8988T (cell line): ENCODE measurements around the gene RAB11A.

Source experiments
- DNase-seq: peaks from one replicate; pipeline ENCODE4 v3.0.0; 2011

RAB11A gene

DNA sequence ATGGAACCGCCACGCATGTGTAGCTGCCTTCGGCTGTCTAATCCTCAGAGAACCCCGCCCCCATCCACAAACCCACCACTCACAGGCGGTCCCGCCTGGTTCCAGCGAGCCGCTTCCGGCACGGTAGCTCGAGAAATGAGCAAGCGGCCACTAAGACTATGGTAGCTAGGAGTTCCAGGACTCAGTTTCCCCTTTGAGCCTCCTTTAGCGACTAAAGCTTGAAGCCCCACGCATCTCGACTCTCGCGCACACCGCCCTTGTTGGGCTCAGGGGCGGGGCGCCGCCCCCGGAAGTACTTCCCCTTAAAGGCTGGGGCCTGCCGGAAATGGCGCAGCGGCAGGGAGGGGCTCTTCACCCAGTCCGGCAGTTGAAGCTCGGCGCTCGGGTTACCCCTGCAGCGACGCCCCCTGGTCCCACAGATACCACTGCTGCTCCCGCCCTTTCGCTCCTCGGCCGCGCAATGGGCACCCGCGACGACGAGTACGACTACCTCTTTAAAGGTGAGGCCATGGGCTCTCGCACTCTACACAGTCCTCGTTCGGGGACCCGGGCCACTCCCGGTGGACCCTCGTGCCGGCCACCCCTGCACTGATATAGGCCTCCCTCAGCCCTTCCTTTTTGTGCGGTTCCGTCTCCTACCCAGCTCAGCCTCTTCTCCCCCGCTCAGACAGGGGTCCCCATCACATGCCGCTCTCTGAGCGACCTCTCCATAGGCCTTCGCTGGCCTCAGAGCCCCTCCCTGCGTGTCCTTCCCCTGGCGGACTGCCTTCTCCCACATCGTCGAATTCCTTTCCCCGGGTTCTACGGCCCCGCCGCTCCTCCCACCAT, at the start of gene RAB11A:
RAB11A (plus strand) TSS at position 366 of the 828 bp plus-strand sequence; CDS start at position 461, 95 bp downstream.
- DNase-seq: peak; percentile 55

DNA sequence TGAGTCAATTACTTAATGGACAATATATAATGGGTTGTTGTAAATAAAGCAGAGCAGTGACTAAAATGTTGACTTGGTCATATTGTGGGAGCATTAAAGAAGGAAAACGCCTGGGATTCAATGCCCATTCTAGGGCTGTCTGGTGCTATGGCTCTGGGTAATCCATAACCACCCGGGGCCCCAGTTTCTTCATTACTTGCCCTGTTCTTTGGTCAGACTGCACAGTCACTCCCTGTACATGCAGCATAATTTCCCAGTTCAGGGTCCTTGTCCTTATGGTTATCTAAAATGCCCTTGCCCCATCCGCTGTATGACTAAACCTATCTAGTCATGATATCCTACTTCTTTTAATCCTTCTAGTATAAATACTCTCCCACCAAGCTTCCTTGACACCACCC, 49.7 kb upstream of the RAB11A start:
- no peak for DNase-seq

DNA sequence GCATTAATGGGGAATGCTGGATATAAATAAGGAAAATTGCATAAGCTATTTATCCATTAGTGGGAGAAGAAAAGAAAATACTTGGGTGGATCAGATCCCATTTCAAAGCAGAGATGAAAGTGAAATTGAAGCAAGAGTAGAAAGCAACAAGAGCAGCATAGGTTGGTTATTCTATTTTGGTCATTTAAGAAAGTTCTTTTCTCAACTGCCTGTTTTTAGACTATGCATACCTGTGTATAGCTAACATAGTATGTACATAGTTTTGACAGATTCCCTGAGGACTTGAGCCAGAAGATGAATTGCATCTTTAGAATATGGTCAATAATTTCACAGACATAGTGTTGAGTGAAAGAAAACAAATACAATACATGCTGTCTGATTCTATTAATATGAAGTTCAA, 48.2 kb upstream of the RAB11A start:
- no peak for DNase-seq

- no peak for DNase-seq
These were observed 47.0 kb upstream of the RAB11A start for GRCh38 chr15:65822316-65822715.

GRCh38 chr15:65824031-65824743, 45.1 kb upstream of the RAB11A start:
- DNase-seq: no peak

DNA sequence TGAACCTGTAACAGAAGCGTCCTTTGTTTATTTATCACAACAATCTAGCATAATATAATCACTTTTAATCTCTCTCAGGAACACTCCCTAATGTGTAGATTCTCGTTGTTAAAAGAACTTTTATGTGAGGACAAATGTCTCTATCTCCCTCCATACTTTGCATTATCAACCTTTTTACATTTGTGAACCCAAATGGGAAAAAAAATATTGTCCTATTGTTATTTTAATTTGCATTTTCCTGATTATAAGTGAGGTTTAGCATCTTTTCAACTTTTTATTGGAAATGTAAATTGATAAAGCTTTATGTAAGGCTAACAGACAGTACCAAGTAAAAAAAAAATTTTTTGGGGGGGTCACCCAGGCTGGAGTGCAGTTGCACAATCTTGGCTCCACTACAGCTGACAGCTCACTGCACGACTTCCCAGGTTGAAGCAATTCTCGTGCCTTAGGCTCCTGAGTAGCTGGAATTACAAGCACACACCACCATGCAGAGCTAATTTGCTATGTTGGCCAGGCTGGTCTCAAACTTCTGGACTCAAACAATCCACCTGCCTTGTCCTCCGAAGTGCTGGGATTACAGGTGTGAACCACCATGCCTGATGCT, 44.2 kb upstream of the RAB11A start:
- no peak for DNase-seq

DNA sequence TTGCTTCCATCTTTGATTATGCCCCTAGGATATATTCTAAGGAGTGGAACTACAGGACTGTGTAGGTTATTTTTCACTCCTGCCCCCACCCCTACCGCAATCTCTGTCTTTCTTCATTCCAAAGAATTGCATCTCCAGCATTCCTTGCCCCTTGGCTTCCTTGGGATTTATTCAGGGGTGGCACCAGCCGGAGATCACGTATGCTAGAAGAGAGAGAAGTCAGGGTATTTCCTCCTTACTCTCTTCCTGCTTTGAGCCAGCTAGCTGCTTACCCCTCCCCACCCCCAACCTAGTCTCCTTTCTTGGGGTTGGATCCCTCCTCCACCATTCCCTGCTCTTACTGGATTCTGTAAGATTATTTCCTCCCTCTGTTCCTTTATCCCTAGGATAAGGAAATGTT, 42.2 kb upstream of the RAB11A start:
- DNase-seq: no peak

DNA sequence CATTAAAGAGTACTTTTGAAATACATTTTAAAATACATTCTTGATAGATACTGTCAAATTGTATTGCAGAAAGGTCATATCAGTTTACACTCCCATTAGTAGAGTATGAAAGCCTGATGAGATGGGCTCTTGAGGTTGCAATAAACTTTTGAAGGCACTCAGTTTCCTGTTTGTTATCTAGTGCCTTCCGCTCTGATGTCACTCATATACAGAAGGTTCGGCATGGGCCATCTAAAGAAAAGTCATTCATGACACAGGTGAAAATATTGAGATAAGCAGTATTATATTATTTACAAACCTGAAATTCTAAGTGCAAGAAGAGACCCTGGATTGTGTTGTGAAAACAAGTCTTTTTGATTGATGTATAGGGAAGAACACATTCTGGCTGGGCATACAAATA, 40.7 kb upstream of the RAB11A start:
- no peak for DNase-seq

GRCh38 chr15:65829130-65829764, 40.0 kb upstream of the RAB11A start:
- DNase-seq: peak; percentile 18

- peak; percentile 15 for DNase-seq
These were observed 36.5 kb upstream of the RAB11A start for GRCh38 chr15:65832549-65833364.

DNA sequence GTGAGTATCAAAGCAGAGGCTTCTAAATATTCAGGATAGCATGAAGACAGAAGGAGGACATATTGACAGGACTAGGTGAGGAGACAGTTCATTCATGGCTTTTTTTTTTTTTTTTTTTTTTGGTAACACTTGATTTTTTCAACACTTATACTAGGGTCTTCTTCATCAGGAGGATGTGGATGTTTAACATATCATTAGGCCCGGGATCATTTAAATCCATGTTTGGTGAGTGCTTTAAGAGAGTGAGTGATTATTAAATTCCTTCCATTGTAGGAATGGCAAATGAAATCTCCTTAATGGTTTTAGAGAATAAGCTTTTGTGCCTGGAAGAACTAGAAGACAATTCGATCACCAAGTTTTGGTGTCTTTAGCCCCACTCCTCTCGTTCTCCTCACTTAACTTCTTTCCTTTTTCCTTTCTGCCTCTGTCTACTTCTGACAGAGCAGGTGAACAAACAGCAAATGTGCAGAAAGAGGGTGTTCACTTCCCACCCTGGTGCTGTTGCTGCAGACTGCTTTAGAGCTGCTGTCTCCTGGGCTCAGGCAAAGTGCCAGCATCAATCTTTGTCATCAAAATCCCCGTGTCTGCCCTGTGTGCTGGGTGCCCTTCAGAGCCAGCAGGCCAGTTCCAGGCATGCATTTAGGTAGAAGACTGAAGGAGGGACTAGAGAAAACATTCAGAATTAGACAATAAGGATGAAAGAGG, 35.6 kb upstream of the RAB11A start:
- no peak for DNase-seq

DNA sequence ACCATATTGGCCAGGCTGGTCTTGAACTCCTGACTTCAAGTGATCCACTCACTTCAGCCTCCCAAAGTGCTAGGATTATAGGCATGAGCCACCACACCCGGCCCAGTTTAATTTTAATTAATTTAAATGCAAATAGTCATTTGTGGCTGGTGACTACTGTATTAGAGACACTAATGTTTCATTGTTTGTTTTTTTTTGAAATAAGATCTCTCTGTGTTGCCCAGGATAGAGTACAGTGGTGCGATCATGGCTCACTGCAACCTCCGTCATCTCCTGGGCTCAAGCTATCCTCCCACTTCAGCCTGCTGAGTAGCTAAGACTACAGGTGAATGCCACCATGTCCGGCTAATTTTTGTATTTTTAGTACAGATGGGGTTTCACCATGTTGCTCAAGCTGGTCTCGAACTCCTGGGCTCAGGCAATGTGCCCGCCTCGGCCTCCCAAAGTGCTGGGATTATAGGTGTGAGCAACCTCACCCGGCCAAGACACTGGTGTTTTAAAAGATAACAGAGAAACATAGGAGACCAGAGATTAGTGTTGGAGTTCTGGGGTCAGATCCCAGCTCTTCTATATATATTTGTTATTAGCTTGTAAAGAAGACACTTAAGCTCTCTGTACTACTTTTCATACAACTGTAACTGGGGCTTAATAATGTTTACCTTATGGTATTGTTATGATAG, 34.5 kb upstream of the RAB11A start:
- no peak for DNase-seq

DNA sequence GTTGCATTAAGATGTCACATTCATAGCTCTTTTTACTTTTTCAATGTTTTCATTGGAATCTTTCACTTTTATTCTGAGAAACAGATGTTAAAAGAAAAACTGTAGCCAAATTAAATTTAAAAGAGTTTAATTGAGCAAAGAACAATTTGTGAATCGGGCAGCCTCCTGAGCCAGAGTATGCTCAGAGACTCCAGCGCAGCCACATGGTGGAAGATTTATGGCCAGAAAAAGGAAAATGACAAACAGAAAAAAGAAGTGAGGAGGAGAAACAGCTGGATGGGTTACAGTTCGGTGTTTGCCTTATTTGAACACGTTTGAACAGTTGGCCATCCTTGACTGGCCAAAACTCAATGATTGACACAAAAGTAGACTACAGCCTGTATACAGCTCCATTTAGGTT, 33.8 kb upstream of the RAB11A start:
- no peak for DNase-seq

DNA sequence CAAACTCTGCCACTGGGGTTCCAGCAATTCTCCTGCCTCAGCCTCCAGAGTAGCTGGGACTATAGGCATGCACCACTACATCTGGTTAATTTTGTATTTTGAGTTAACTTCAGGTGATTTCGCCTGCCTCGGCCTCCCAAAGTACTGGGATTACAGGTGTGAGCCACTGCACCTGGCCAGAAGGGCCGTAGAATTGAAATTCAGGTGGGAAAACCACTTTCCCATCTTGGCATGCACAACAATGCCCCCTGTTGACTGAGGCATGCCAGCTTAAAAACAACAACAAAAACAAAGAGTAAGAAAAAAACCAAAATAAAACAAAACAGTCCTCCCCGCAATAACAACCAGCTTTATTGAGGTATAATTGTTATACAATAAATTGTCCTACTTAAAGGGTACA, 32.6 kb upstream of the RAB11A start:
- DNase-seq: no peak

DNA sequence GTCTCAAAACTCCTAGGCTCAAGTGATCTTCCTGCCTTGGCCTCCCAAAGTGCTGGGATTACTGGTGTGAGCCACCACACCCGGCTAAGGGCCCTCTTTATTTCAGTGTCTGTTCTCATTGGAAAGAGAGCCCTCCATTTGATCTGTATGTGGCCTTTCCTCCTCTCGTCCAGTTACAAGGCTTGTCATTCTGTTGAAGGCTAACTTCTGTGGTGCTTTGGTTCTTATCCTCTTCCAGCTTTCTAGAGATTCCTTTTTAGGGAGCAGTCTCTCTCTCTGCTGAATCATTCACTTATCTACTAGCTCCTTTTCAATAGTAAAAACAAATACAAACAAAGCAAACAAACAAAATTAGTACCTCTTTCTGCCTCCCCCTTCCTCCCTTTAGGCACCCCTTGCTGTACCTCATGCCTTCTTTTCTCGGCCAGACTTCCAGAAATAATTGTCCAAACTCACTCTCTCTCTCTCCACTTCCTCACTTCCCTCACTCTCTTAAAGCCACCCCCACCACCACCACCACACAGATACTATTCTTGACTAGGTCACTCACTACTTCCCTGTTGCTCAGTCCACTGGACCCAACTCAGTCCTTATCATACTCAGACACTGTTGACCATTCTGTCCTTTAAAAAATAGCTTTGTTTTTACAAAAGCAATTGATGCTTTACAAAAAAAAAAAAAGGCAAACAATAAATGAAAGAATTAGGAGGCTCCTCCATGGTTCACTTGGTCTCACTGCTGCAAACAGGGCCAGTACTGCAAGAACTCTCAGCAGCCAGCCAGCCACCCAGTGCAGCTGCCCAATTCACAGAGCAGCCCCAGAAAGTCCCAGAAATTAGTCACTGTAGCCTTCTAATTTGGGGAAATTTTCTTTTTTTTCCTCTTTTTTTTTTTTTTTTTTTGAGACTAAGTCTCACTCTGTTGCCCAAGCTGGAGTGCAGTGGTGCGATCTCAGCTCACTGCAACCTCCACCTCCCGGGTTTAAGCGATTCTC, 31.7 kb upstream of the RAB11A start:
- DNase-seq: no peak

DNA sequence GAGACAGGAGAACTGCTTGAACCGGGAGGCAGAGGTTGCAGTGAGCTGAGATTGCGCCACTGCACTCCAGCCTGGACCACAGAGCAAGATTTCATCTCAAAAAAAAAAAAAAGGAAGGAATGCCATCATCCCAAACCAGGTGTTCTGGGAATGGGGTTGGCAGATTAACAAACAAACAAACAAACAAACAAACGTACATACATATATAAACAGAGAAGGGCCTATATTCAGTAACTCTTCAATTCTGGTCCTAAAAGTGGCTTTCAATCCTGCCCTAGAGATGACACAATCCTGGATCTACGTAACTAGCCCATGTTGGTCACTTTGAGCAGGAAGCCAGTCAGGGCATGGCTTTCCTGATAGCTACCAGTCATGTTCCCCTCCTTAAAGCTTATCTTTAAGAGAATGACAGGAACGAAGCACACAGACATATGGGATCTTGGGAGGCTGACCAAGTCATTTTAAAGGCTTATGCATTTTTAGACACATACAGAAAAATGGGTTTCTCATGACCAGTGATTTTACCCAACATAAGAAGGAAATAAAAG, 29.9 kb upstream of the RAB11A start:
- DNase-seq: no peak

GRCh38 chr15:65839985-65840384, 29.3 kb upstream of the RAB11A start:
- no peak for DNase-seq

DNA sequence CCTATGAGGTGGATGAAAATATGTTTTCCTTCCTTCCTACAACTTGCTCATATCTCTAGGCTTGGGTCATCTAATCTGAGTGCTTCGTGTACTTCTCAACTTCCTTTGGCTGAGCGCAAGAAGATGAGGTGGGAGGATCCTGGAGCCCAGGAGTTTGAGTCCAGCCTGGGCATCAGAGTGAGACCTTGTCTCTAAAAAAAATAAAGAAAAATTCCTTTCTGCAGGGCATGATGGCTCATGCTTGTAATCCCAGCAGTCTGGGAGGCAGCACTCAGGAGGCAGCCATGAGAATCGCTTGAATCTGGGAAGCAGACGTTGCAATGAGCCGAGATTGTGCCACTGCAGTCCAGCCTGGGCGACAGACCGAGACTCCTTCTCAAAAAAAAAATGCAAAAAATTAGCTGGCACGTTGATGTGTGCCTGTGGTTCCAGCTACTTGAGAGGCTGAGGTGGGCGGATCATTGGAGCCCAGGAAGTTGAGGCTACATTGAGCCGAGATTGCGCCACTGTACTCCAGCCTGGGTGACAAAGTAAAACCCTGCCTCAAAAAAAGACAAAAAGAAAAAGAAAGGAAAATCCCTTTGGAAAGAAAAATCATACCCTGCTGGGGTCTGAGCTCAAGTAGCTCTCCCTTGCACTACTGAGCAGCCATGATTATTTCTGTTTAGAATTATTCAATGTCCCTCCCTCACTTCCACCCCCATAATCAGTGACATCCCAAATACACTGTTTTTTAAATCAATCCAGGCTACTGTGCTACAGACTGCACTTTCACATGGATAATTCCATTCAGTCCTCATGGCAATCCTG, 28.0 kb upstream of the RAB11A start:
- no peak for DNase-seq
